Measurements from ENCODE around the gene TRIM60.
"Not testable (repeated sequence)": the region's sequence is repeated elsewhere in the genome, so short reads cannot be mapped to it uniquely, and the experiment has no call there.

Gene TRIM60

DNA sequence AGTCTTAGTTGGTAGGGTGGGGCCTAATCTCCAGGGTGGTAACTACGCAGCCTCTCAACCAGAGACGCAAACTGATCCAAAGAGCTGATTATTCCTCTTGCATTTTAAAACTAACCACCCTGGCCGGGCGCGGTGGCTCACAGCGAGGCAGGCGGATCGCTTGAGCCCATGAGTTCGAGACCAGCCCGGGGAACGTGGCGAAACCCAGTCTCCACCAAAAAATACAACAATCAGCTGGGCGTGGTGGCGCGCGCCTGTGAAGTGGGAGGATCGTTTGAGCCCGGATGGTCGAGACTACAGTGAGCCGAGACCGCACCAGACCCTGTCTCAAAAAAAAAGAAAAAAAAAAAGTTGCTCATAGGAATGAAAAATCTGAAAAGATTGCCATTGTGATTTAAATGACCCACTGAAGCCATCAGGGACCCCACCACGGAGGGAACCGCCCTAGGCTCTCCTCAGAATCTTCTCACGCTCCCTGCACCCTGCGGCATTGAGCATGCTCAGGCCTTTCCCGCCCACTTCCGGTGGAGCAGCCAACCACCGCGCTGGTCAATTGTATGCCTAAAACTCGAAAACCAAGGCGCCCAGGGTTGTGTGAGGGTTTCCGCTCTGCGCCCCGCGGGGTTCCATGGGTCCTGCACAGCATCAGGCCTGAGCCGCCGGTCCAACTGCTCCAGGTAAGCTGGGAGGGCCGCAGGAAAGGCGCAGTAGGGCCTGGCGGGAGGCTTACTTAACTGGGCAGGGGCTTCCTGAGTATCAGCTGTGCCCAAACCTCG lies at the start of gene TRIM60:
Gene TRIM60 (plus strand): TSS at position 564 of the 776 bp plus-strand sequence. CDS start 8,074 bp downstream, outside the sequence.
- no peak for FAIRE-seq

DNA sequence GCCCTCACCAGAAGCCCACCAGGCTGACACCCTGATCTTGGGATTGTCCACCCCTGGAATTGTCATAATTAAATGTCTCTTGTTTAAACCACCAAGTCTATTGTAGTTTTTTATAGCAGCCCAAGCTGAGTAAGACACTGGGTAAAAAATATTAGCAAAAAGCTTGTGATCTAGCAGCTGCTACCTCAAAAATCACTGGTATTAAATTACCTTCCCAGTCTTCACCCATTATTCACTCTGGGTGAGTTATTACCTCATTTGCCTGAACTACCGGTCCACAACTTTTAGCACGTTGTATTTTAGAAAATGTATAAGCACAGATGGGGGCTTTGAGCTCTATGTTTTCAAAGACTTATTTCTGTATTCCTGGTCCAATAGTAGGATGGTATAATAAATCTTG lies 42.3 kb upstream of the TRIM60 start:
- FAIRE-seq = no peak

DNA sequence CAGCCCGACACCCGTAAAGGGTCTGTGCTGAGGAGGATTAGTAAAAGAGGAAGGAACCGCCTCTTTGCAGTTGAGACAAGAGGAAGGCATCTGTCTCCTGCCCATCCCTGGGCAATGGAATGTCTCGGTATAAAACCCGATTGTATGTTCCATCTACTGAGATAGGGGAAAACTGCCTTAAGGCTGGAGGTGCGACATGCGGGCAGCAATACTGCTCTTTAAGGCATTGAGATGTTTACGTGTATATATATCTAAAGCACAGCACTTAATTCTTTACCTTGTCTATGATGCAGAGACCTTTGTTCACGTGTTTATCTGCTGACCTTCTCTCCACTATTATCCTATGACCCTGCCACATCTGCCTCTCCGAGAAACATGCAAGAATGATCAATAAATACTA lies 41.0 kb upstream of the TRIM60 start:
- FAIRE-seq = not testable (repeated sequence)

DNA sequence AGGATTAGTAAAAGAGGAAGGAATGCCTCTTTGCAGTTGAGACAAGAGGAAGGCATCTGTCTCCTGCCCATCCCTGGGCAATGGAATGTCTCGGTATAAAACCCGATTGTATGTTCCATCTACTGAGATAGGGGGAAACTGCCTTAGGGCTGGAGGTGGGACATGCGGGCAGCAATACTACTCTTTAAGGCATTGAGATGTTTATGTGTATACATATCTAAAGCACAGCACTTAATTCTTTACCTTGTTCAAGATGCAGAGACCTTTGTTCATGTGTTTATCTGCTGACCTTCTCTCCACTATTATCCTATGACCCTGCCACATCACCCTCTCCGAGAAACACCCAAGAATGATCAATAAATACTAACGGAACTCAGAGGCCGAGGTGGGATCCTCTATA lies 35.7 kb upstream of the TRIM60 start:
- FAIRE-seq = not testable (repeated sequence)

DNA sequence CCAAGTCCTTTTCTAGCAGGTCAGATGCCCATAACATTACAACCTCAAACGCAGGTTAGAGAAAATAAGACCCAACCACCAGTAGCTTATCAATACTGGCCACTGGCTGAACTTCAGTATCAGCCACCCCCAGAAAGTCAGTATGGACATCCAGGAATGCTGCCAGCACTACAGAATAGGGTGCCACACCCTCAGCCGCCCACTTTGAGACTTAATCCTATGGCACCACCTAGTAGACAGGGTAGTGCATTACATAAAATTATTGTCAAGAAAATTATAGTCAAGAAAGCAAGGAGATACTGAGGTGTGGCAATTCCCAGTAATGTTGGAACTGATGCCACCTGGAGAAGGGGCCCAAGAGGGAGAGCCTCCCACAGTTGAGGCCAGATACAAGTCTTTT lies 34.5 kb upstream of the TRIM60 start:
- no peak for FAIRE-seq

DNA sequence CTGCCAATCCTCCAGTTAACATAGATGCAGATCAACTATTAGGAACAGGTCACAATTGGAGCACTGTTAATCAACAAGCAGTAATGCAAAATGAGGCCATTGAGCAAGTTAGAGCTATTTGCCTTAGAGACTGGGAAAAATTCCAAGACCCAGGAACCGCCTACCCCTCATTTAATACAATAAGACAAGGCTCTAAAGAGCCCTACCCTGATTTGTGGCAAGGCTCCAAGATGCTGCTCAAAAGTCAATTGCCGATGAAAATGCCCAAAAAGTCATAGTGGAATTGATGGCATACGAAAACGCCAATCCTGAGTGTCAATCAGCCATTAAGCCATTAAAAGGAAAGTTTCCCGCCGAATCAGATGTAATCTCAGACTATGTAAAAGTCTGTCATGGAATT lies 33.9 kb upstream of the TRIM60 start:
- no peak for FAIRE-seq

DNA sequence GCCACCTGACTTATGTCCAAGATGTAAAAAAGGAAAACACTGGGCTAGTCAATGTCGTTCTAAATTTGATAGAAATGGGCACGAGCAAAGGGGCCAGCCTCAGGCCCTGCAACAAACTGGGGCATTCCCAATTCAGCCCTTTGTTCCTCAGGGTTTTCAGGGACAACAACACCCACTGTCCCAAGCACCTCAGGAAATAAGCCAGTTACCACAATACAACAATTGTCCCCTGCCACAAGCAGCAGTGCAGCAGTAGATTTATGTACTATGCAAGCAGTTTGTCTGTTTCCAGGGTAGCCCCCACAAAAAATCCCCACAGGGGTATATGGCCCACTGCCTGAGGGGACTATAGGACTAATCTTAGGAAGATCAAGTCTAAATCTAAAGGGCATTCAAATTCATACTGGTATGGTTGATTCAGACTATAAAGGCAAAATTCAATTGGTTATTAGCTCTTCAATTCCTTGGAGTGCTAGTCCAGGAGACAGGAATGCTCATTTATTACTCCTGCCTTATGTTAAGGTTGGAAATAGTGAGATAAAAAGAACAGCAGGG lies 33.2 kb upstream of the TRIM60 start:
- FAIRE-seq = not testable (repeated sequence)

DNA sequence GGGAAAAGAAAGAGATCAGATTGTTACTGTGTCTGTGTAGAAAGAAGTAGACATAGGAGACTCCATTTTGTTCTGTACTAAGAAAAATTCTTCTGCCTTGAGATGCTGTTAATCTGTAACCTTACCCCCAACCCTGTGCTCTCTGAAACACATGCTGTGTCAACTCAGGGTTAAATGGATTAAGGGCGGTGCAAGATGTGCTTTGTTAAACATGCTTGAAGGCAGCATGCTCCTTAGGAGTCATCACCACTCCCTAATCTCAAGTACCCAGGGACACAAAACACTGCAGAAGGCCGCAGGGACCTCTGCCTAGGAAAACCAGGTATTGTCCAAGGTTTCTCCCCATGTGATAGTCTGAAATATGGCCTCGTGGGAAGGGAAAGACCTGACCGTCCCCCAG lies 29.8 kb upstream of the TRIM60 start:
- FAIRE-seq = not testable (repeated sequence)

DNA sequence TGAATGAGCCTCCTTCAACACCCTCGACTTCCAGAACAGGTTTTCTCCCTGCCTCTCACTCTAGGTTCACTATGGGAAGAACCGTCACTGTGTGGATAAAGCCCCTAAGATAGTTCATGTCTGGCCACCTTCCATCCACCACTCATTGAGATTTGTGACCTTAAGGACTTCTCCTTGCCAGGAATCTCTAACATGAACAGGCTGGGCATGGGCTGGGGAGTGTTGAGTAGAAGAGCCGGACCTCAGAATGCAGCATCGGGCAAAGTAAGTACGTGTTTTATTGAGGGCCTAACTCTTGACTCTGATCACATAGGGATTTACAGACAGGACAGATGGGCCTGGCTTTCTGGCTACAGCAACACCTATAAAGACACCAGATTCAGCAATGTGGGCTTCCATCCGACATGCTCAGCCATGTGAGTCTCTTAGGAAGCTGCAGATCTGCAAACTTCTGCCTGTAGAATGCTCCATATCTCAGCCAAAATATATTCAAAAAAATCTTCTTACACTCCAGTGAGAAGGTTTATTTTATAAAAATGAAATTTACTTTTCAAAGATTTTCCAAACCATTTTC lies 26.4 kb upstream of the TRIM60 start:
- no peak for FAIRE-seq

DNA sequence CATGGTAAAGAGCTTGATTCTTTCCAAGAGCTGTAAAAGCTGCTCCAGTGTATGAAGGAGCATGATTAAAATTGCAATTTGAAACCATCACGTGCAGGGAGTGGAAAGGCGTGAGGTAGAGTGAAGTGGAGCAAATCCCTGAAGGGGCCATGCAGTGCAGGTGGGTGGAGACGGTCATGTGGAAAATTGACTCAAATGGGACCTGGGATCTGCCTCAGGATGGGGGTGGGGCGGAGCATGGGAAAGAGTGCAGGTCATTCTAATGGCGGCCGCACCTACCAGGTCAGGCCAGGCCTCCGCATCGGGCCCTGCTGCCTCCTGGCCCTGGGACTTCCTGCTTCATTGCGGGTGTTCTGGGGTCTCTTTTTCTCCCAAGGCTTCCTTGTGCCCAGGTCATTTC lies 25.3 kb upstream of the TRIM60 start:
- no peak for FAIRE-seq

DNA sequence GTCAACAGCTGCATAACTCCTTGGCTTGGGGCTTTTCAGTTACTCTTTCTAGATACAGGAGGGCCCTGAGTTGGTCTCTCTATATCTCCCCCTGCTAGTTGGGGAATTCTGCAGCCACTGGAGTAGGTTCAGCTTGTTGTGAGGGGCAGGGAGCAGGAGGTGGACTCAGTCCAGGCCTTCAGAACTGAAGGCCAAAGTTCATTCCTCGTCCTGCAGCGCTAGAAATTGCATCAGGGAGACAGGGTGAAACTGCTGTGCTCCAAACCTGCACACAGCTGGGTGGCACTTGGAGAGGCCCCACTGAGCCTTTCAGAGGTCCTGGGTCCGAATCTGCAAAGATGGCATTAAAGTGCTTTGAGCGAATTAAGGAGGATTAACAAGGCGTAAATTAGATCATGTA lies 24.9 kb upstream of the TRIM60 start:
- no peak for FAIRE-seq

DNA sequence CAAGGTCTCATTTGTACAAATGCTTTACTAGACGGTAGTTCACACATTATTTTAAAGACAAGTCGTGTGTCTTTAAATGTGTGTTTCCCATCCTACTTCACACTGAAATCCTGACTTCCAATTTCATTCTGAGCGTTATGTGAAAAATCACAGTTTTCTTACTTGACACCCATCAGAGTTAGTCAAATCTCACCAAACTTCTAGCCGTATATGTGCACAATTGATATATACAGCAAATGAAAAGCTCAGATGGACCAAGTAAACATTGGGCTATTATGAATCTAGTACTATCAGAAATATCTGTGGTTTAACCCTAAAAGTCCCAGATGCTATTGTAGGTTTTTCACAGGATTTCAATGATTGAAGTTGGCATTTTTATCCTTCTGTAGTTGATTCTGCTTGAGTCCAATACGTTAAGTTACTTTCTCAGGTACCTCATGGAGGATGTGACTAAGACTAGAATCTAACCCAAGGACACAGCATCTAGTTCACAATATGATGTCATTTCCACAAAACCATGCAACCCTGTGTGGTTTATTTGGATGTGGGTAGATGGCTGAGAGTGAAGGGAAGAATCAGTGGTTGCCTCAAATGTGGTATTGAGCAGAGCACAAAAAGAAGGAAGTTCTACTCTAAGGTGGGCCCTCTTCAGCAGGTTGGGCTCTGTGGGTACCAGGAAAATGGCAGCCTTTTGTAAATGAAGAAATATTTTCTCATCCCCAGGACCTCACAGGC lies 22.1 kb upstream of the TRIM60 start:
- no peak for FAIRE-seq

DNA sequence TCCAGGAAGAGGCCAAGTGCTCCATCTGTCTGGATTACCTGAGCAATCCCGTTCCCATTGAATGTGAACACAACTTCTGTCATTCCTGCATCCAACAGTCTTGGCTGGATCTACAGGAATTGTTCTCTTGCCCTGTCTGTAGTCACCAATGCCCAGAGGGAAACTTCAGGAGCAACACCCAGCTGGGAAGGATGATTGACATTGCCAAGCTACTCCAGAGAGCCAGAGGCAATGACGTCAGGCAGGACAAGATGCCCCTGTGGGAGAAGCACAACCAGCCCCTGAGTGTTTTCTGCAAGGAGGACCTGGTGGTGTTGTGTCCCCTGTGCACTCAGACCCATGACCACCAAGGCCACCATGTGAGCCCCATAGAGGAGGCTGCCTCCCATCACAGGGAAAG lies 21.3 kb upstream of the TRIM60 start:
- FAIRE-seq = no peak

DNA sequence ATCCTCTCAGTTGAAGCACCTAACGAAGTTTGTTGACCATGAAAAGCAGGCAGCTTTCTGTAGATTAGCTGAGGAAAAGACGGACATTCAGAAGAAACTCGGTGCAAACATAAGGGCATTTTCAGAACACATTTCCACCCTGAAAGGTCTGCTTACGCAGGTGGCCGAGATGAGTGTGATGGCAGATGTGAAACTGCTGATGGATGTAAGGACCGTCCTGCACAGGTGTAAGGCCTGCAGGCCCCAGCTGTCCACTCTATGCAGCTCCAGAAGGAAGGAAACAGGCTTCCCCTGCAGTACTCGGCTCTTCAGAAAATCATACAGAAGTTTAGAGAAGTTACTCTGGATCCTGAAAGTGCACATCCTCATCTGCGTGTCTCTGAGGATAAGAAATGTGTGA lies 20.8 kb upstream of the TRIM60 start:
- no peak for FAIRE-seq

DNA sequence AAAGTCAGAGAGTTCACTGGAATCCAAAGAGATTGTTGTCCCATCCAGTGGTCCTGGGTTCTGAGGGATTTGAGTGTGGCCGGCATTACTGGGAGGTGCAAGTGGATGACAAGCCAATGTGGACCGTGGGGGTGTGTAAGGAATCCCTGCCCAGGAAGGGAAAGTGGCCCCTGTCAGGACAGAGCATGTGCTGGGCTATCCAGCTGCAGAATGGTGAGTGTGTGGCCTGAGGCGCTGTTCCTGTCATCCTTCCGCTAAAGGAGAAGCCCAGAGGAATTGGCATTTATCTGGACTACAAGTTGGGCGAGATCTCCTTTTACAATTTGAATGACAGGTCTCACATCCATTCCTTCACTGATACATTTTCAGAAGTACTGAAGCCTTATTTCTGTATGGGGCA lies 20.4 kb upstream of the TRIM60 start:
- FAIRE-seq = no peak

DNA sequence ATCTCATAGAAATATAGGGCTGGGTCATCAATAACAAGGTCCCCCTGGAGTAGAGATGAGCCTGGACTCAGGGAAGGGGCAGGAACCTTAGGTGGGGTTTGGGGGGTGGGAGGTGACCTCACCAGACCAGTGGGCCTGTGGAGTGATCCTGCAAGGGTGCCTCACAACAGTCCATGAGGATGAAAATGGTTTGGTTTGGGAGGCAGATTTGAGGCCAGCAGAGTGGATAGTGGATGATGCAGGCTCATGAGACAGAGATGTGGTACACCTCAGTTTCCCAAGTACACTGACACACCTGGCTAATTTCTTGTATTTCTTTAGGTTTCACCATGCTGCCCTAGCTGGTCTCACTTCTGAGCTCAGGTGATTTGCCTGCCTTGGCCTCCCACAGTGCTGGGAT lies 18.1 kb upstream of the TRIM60 start:
- no peak for FAIRE-seq

DNA sequence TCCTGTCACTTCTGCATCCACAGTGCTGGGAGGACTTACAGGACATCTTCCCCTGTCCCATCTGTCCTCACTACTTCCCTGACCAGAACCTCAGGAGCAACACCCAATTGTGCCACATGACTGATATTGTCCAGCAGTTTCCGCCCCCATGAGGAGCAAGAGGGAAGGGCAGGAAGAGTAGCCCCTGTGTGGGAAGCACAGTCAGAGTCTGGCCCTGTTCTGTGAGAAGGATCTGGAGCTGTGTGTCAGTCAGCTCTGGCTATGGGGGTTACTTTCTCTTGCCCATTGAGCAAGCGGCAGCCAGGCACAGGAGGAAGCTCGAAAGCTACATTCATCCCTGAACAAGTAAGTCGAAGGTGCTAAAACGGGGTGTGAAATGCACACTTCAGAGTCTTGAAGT lies 14.8 kb upstream of the TRIM60 start:
- no peak for FAIRE-seq

DNA sequence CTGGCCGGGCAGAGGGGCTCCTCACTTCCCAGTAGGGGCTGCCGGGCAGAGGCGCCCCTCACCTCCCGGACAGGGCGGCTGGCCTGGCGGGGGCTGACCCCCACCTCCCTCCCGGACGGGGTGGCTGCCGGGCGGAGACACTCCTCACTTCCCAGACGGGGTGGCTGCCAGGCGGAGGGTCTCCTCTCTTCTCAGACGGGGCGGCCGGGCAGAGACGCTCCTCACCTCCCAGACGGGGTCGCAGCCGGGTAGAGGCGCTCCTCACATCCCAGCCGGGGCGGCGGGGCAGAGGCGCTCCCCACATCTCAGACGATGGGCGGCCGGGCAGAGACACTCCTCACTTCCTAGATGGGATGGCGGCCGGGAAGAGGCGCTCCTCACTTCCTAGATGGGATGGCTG lies 11.8 kb upstream of the TRIM60 start:
- FAIRE-seq = not testable (repeated sequence)

DNA sequence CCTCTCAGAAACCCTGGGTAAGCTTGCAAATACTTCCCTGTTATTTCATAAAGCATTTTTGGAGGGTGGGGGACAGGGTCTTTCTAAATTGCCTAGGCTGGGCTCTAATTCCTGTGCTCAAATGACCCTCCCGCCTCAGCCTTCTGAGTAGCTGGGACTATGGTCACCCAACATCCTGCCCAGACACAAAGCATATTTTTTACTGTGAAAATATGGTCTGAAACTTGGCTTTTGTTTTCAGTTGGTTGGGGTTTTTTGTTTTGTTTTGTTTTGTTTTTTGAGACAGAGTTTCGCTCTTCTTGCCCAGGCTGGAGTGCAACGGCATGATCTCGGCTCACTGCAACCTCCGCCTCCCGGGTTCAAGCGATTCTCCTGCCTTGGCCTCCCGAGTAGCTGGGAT lies 6.0 kb upstream of the TRIM60 start:
- FAIRE-seq = not testable (repeated sequence)

DNA sequence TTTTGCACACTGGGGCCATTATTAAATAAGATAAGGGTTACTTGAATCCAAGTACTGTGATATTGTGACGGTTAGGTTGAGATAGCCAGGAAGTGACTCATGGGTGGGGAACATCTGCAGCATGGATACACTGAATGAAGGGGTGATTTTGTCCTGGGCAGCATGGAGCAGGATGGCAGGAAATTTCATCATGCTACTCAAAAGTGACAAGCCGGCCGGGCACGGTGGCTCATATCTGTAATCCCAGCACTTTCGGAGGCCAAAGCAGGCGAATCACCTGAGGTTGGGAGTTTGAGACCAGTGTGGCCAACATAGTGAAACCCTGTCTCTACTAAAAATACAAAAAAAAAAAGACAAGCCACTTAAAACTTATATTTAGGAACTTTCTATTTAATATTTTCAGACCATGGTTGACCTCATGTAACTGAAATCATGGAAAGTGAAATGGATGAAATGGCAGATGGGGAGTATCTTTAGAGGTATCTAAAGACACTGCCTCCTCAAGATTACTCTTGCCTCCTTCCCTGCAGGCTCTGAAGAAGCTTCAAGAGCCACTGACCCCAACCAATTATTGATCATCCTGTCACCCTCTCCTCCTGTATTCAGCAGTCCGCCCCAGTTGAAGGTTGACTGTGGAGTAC lies 3.9 kb upstream of the TRIM60 start:
- FAIRE-seq = no peak

DNA sequence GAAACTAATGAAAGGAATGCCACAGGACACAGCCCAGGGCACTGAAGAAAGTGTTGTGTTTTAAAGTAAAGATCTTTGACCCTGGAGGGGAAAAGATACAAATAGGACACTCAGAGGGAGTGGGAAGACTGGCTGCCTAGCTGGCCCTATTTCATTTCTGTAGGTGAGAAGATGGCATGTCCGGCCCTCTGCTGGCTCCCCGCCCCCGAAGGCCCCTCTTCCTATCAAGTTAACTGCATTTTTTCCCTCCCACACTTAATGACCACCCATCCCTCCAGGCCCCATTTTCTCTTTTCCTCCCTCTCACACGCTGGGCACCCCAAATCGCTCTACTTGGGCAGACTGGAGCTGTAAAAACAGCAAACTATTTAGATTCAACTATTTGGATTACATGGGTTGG lies 16.4 kb downstream of the TRIM60 start:
- no peak for FAIRE-seq

DNA sequence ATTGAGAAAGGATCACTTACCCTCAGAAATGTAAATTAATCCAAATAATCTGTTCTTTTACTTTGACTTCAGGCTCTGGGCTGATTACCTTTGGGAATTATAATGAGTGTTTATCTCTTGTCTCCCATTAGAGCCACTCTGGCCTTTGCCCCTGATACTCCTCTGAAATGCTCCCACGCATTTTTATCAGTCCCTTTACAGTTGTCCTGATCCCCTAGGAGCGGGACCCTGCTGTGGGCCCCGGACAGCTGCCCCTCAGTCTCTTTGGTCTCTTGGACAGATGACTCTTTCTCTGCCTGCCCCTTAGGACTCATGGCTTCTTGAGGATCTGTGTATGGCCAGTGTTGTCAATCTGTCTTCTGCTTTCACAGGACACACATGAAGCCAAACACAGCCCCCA lies 20.8 kb downstream of the TRIM60 start:
- FAIRE-seq = no peak

DNA sequence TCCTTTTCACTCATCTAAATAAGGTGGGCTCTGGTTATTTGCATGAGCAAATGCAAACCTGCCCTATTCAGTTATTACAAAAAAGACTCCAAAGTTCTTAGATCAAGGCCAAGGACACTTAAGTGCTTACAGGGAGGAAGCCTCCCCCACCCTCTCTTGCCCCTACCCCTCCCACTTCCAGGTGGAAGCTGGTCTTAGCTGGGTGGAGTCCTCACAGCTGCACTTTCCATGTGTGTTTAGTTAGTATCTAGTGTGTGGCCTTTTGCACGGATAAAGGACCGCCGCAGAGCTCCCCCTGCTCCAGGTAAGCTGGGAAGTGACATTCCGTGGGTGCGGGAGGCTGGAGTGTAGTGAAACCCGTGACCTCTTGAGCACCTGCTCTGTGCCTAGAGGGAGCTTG lies 21.8 kb downstream of the TRIM60 start, which contains the start of gene TRIM75:
Gene TRIM75 (plus strand): TSS at position 222 of the 400 bp plus-strand sequence. CDS start 5,282 bp downstream, outside the sequence.
- no peak for FAIRE-seq
